Psoas muscle (tissue), 8 donors: ENCODE measurements around the gene SULT1C3. TPM values are rescaled to one million over a fixed set of nuclear protein-coding genes. Genes with fewer than 3 reads are reported as not detected.

ENCODE experiments used
- ATAC-seq, 4 donors: fragments of 200-7000 bp; cut with Tn5 transposase; one replicate each; pipeline ENCODE4 v1.9.1; 2020; ENCODE audit warnings: moderate library complexity in 3 of 4, mild to moderate bottlenecking in 2 of 4
- DNase-seq, 2 donors: peaks; one replicate each; pipeline ENCODE4 v3.0.0-alpha.2; 2020
- H3K27ac ChIP-seq: fragments of 200-600 bp; one replicate; pipeline ENCODE4 v1.8.0; 2022
- H3K27me3 ChIP-seq, 3 donors: fragments of 200-600 bp in 1 of 3; one replicate each; pipeline versions ENCODE4 v1.6.1 to v1.8.0; 2013 to 2022; ENCODE audit warnings: low read length in 2 of 3, mild to moderate bottlenecking in 2 of 3, moderate library complexity in 1 of 3; ENCODE audit not compliant: insufficient read depth in 3 of 3
- H3K36me3 ChIP-seq, 2 donors: fragments of 200-600 bp in 1 of 2; one replicate each; pipeline versions ENCODE4 v1.6.1 to v1.8.0; 2013 to 2022; ENCODE audit warnings: low read depth in 1 of 2, mild to moderate bottlenecking in 1 of 2, moderate library complexity in 1 of 2; ENCODE audit not compliant: insufficient read depth in 1 of 2
- H3K4me1 ChIP-seq: fragments of 200-600 bp; one replicate; pipeline ENCODE4 v1.8.0; 2022
- H3K4me3 ChIP-seq: fragments of 200-600 bp; one replicate; pipeline ENCODE4 v1.8.0; 2022; ENCODE audit warnings: mild to moderate bottlenecking
- H3K9me3 ChIP-seq: fragments of 200-600 bp; one replicate; pipeline ENCODE4 v1.8.0; 2022
- CTCF ChIP-seq: fragments of 200-600 bp; IDR thresholded peaks from one replicate; pipeline ENCODE4 v1.8.0; 2022; ENCODE audit warnings: antibody characterized with exemption
- WGBS, 3 donors: extraction: QIAGEN DNeasy Blood & Tissue Kit; methylation state at CpG; one replicate each; pipeline versions ENCODE4 v1.1.6 to v1.1.7; 2013; 5-methylcytosine and 5-hydroxymethylcytosine counted together
- intact Hi-C, 2 donors: fragments of 100-400 bp; cut with DNase I; formaldehyde crosslinking; loops; one replicate each; pipeline versions ENCODE4 v1.11.0 to v1.14.2; 2022
- polyA plus RNA-seq, 3 donors: library from polyadenylated mRNA; stranded (reverse); fragments of 200-250 nt; gene quantifications; one replicate each; pipeline ENCODE4 v1.2.3, GENCODE V29; 2013
- total RNA-seq, 4 donors: library from RNA; stranded (reverse); fragmentation: NEBNext Ultra II Directional in 2 of 4; extraction: Animal tissue kit (Norgen Biotek cat#: 25700) in 2 of 4; gene quantifications; one replicate each; pipeline versions ENCODE4 v1.2.1 to v1.2.4, GENCODE V29; 2021 to 2023
- donor health status: healthy with polysubstance abuse.
- donor health status: DM: no; HTN: no; CAD: no; lungs with moderate emphysema.
- donor health status: Bipolar disorder and iron deficiency.
- donor health status: healthy.
- donor health status: DM: yes; HTN: yes; CAD: no.
- donor health status: DM: no; HTN: no; CAD: no.
- donor health status: DM: no; HTN: no; CAD: no.
- donor health status: DM: yes; HTN: yes; CAD: no.

SULT1C3 gene
- total and polyA plus RNA-seq, 7 donors, result not detected

DNA sequence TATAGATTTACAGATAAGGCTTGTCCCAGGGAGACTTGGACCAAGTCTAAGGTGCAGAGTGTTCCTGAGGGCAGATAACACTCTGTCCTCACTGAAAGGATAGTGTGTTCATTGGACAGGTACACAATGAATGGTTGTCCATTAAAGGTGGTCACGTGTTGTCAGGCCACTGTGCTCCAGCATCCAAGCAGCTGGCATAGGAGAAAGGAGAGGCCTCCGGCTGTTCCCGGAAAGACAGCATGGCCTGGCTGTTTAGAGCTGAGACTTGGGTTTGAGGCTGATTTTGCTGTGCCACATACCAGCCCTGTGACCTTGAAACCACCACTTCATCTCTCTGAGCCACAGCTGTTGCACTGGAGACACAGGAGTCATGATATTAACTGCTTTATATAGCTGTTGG, 19.6 kb upstream of the SULT1C3 start:
- ATAC-seq, result no peak
- DNase-seq, result no peak
- no peaks in the 10 kb centered on the region for H3K4me1 ChIP-seq
- H3K27ac ChIP-seq, result no peak overlapping the region
- TF ChIP-seq CTCF, result no peak
- WGBS, 3 donors, result 44 to 59% (median 47%) methylated on average over 3 of the region's 3 CpGs
- no peaks in the 10 kb centered on the region for H3K36me3 ChIP-seq
- H3K27me3 ChIP-seq, result peaks cover 0 to 4% (median 0%) of the 10 kb centered on the region in 3 donors
- no peak overlapping the region for H3K4me3 ChIP-seq
- intact Hi-C loops, result no loop called here
- H3K9me3 ChIP-seq, result no peaks in the 10 kb centered on the region

DNA sequence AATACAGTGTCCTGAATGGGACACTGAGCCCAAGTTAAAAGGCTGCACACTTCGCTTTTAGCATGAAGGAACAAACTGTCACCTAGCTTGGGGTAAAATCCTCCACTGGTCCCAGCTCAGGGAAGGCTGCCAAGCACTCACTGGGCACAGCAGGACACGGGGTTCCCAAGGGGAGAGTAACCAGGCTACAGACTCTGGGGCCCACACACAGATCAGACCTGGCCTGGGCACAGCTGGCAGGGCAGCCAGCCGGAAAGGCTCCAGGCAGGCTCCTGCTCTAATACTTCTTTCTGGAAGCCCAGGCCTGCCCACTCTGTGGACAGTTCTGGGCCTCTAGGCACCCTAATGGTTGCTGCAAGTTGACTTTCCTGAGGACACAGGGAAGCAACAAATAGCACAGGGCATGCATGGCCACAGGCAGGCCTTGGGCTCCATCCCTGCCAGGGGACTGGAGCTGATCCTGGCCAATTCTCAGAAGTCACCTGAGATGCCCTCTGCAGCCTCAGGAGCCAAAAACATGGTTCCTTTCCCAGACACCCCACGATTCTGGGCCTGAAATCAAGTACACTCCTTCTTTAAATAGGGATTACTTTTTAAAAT, 18.7 kb upstream of the SULT1C3 start:
- no peak for DNase-seq
- Histone ChIP-seq H3K36me3 (no peaks in the 10 kb centered on the region), H3K27ac (no peak overlapping the region), H3K27me3 (peaks cover 0 to 4% (median 0%) of the 10 kb centered on the region in 3 donors), H3K4me3 (no peak overlapping the region), H3K9me3 (no peaks in the 10 kb centered on the region), H3K4me1 (no peaks in the 10 kb centered on the region)
- TF ChIP-seq CTCF, result no peak
- 22 to 46% (median 35%) methylated on average over 4 of the region's 4 CpGs for WGBS, 3 donors
- ATAC-seq, result no peak
- intact Hi-C loops, result no loop called here

DNA sequence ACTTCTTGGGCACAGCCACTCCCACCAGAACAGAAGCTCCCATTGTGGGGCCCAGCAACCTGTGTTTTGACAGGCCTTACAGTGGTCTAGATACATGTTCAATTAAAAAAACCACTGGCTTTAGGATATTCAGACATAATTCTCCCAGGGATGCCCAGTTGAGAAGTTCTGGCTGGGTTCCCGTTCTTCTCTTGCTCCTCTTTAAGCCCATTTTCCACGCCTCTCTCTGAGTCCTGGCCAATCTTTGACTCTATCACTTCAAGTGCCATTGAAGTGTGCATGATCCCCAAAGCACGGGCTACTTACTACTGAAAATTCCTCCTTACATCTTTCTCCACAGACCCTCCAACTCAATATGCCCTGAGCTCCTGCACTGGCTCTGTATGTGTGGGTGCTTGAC, 17.5 kb upstream of the SULT1C3 start:
- ATAC-seq, result no peak
- H3K9me3 ChIP-seq, result no peaks in the 10 kb centered on the region
- 37 to 58% (median 40%) methylated on average over 3 of the region's 3 CpGs for WGBS, 3 donors
- H3K27ac ChIP-seq, result no peak overlapping the region
- DNase-seq, result no peak
- H3K4me1 ChIP-seq, result no peaks in the 10 kb centered on the region
- H3K27me3 ChIP-seq, result peaks cover 0 to 4% (median 0%) of the 10 kb centered on the region in 3 donors
- no peak overlapping the region for H3K4me3 ChIP-seq
- H3K36me3 ChIP-seq, result no peaks in the 10 kb centered on the region
- TF ChIP-seq CTCF, result no peak
- intact Hi-C loops, result no loop called here

- Histone ChIP-seq H3K9me3 (no peaks in the 10 kb centered on the region), H3K4me1 (no peaks in the 10 kb centered on the region), H3K4me3 (no peak overlapping the region), H3K36me3 (no peaks in the 10 kb centered on the region), H3K27ac (no peak overlapping the region), H3K27me3 (no peaks in the 10 kb centered on the region)
- TF ChIP-seq CTCF, result no peak
- DNase-seq (no peak), ATAC-seq (no peak)
- 83 to 95% (median 90%) methylated on average over 4 of the region's 4 CpGs for WGBS, 3 donors
- intact Hi-C loops, result no loop called here
These were observed 16.2 kb upstream of the SULT1C3 start for GRCh38 chr2:108223573-108223972.

DNA sequence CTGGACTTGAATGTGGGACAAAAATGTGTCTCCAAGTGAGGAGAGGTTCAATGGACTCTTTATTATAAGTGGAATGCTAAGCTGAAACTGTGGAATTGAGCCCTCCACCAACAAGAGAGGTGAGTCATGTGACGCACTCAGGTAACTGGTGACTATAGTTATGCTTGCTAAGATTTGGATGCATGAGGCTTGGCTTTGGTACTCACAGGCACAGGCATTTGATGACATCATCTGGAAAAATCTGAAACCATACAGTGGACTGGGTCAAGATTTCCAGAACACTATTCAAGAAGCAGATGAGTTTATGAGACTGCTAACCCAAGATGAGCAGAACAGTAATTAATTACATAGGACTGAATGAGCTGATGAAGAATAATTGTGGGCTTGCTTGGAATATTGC, 15.7 kb upstream of the SULT1C3 start:
- H3K27ac ChIP-seq, result no peak overlapping the region
- no peak overlapping the region for H3K4me3 ChIP-seq
- H3K4me1 ChIP-seq, result no peaks in the 10 kb centered on the region
- intact Hi-C loops, result no loop called here
- H3K36me3 ChIP-seq, result no peaks in the 10 kb centered on the region
- TF ChIP-seq CTCF, result no peak
- DNase-seq, result no peak
- no peaks in the 10 kb centered on the region for H3K9me3 ChIP-seq
- WGBS, 3 donors, result 97 to 100% (median 97%) methylated on average over 1 of the region's 1 CpG
- no peak for ATAC-seq
- no peaks in the 10 kb centered on the region for H3K27me3 ChIP-seq
